Neural progenitor cell (in vitro differentiated cells): Measurements from ENCODE around the gene FOXK2. TPM values are rescaled to one million over a fixed set of nuclear protein-coding genes. Genes with fewer than 3 reads are reported as not detected.

Experiments
- DNase-seq: peaks from one replicate; pipeline ENCODE4 v3.0.0-alpha.2; 2016; ENCODE audit warnings: low spot score
- H2AFZ ChIP-seq: fragments of 200-600 bp; sonication (generic); replicated peaks from 2 replicates; pipeline ENCODE4 v1.6.1; 2016; ENCODE audit warnings: antibody characterized with exemption
- H3F3A ChIP-seq: fragments of 200-600 bp; sonication (generic); 2 replicates; pipeline ENCODE4 v1.6.1; 2016; ENCODE audit warnings: antibody characterized with exemption, low read depth
- H3K27ac ChIP-seq: fragments of 200-600 bp; sonication (generic); 2 replicates; pipeline ENCODE4 v1.5.1; 2016; ENCODE audit warnings: mild to moderate bottlenecking
- H3K27me3 ChIP-seq: fragments of 200-600 bp; sonication (generic); 2 replicates; pipeline ENCODE4 v1.6.1; 2016; ENCODE audit warnings: mild to moderate bottlenecking, moderate library complexity
- H3K36me3 ChIP-seq: fragments of 200-600 bp; sonication (generic); 2 replicates; pipeline ENCODE4 v1.5.1; 2016
- H3K4me1 ChIP-seq: fragments of 200-600 bp; sonication (generic); 2 replicates; pipeline ENCODE4 v1.6.1; 2016; ENCODE audit warnings: mixed run types
- H3K4me2 ChIP-seq: fragments of 200-600 bp; sonication (generic); 2 replicates; pipeline ENCODE4 v1.6.1; 2016
- H3K4me3 ChIP-seq: fragments of 200-600 bp; sonication (generic); 2 replicates; pipeline ENCODE4 v1.5.1; 2016
- H3K79me2 ChIP-seq: fragments of 200-600 bp; sonication (generic); 2 replicates; pipeline ENCODE4 v1.6.1; 2016; ENCODE audit warnings: low read depth
- H3K9ac ChIP-seq: fragments of 200-600 bp; sonication (generic); 2 replicates; pipeline ENCODE4 v1.6.1; 2016
- H3K9me3 ChIP-seq: fragments of 200-600 bp; sonication (generic); 2 replicates; pipeline ENCODE4 v1.5.1; 2016; ENCODE audit warnings: low read depth
- H4K20me1 ChIP-seq: fragments of 200-600 bp; sonication (generic); 2 replicates; pipeline ENCODE4 v1.6.1; 2016; ENCODE audit warnings: low read depth
- H3K27ac Mint-ChIP-seq: 3 replicates; pipeline ENCODE4 v1.8.0; 2021; ENCODE audit warnings: mixed read lengths
- H3K27me3 Mint-ChIP-seq: 2 replicates; pipeline ENCODE4 v1.8.0; 2022; ENCODE audit warnings: low read depth, mild to moderate bottlenecking, inconsistent platforms, moderate library complexity, mixed read lengths; ENCODE audit not compliant: insufficient read depth
- H3K36me3 Mint-ChIP-seq: 3 replicates; pipeline ENCODE4 v1.8.0; 2021; ENCODE audit warnings: mixed read lengths
- H3K4me1 Mint-ChIP-seq: 3 replicates; pipeline ENCODE4 v1.8.0; 2021; ENCODE audit warnings: mixed read lengths
- H3K4me3 Mint-ChIP-seq: 3 replicates; pipeline ENCODE4 v1.8.0; 2021; ENCODE audit warnings: mild to moderate bottlenecking, moderate library complexity, mixed read lengths
- H3K9me3 Mint-ChIP-seq: 3 replicates; pipeline ENCODE4 v1.8.0; 2020; ENCODE audit warnings: mixed read lengths
- CTCF ChIP-seq: fragments of 200-600 bp; sonication (generic); IDR thresholded peaks from 2 replicates; pipeline ENCODE4 v1.5.1; 2017; ENCODE audit warnings: antibody characterized with exemption, mild to moderate bottlenecking
- EZH2 ChIP-seq: fragments of 200-600 bp; sonication (generic); IDR thresholded peaks from 2 replicates; pipeline ENCODE4 v1.6.1; 2017; ENCODE audit warnings: antibody characterized with exemption, mild to moderate bottlenecking, moderate library complexity
- EZH2phosphoT487 ChIP-seq: fragments of 200-600 bp; sonication (generic); IDR thresholded peaks from 2 replicates; pipeline ENCODE4 v1.6.1; 2017; ENCODE audit warnings: antibody characterized with exemption
- total RNA-seq: library from RNA; depleted of rRNA; stranded (reverse); fragments of >200 nt; gene quantifications from 2 replicates; pipeline ENCODE4 v1.2.3, GENCODE V29; 2015; ENCODE audit warnings: low replicate concordance

The FOXK2 gene
- total RNA-seq, 1 donor from 2014 or later: 28.1 TPM

- no peaks in the 10 kb centered on the region for H3F3A ChIP-seq
- DNase-seq: no peak
- Mint-ChIP-seq H3K36me3 (peaks cover 35% of the 10 kb centered on the region), H3K27ac (no peak overlapping the region), H3K4me1 (no peaks in the 10 kb centered on the region), H3K9me3 (peaks cover 7% of the 10 kb centered on the region), H3K4me3 (no peak overlapping the region), H3K27me3 (peaks cover 3% of the 10 kb centered on the region)
- H3K9ac ChIP-seq: no peak overlapping the region
- no peak overlapping the region for H3K4me2 ChIP-seq
- peaks cover 100% of the 10 kb centered on the region for H3K79me2 ChIP-seq
- no peaks in the 10 kb centered on the region for H3K36me3 ChIP-seq
- no peaks in the 10 kb centered on the region for H3K27me3 ChIP-seq
- H3K4me3 ChIP-seq: no peak overlapping the region
- H2AFZ ChIP-seq: no peak overlapping the region
- H3K9me3 ChIP-seq: no peaks in the 10 kb centered on the region
- no peaks in the 10 kb centered on the region for H3K4me1 ChIP-seq
- H3K27ac ChIP-seq: no peak overlapping the region
- TF ChIP-seq EZH2phosphoT487: no peak
- no peak for TF ChIP-seq EZH2
- no peak for TF ChIP-seq CTCF
- peaks cover 90% of the 10 kb centered on the region for H4K20me1 ChIP-seq
These were observed 25.0 kb downstream of the FOXK2 start for GRCh38 chr17:82544431-82545070.

- Histone ChIP-seq H3K27me3 (no peaks in the 10 kb centered on the region), H3K79me2 (peaks cover 100% of the 10 kb centered on the region), H3K27ac (no peak overlapping the region), H3K4me1 (no peaks in the 10 kb centered on the region), H3K9ac (no peak overlapping the region), H3K9me3 (no peaks in the 10 kb centered on the region), H3K4me2 (no peak overlapping the region), H3K4me3 (no peak overlapping the region), H4K20me1 (peaks cover 90% of the 10 kb centered on the region), H3K36me3 (no peaks in the 10 kb centered on the region), H2AFZ (no peak overlapping the region), H3F3A (no peaks in the 10 kb centered on the region)
- Mint-ChIP-seq H3K27ac (no peak overlapping the region), H3K27me3 (peaks cover 3% of the 10 kb centered on the region), H3K4me1 (no peaks in the 10 kb centered on the region), H3K4me3 (no peak overlapping the region), H3K9me3 (peaks cover 7% of the 10 kb centered on the region), H3K36me3 (peaks cover 35% of the 10 kb centered on the region)
- TF ChIP-seq EZH2phosphoT487 (no peak), CTCF (no peak), EZH2 (no peak)
- DNase-seq: no peak
These were observed 25.5 kb downstream of the FOXK2 start for GRCh38 chr17:82545071-82545462.

GRCh38 chr17:82547981-82548380 is 28.4 kb downstream of the FOXK2 start:
- H2AFZ ChIP-seq: no peak overlapping the region
- no peaks in the 10 kb centered on the region for H3K9me3 ChIP-seq
- peaks cover 100% of the 10 kb centered on the region for H3K79me2 ChIP-seq
- no peaks in the 10 kb centered on the region for H3K4me1 ChIP-seq
- no peak overlapping the region for H3K27ac Mint-ChIP-seq
- no peak for DNase-seq
- peaks cover 23% of the 10 kb centered on the region for H3K36me3 Mint-ChIP-seq
- H3F3A ChIP-seq: peaks cover 8% of the 10 kb centered on the region
- TF ChIP-seq CTCF (no peak), EZH2 (no peak), EZH2phosphoT487 (no peak)
- H3K27me3 Mint-ChIP-seq: peaks cover 7% of the 10 kb centered on the region
- peaks cover 7% of the 10 kb centered on the region for H3K9me3 Mint-ChIP-seq
- no peak overlapping the region for H3K27ac ChIP-seq
- peaks cover 89% of the 10 kb centered on the region for H4K20me1 ChIP-seq
- H3K4me3 ChIP-seq: no peak overlapping the region
- no peak overlapping the region for H3K4me2 ChIP-seq
- H3K4me3 Mint-ChIP-seq: no peak overlapping the region
- H3K36me3 ChIP-seq: no peaks in the 10 kb centered on the region
- no peaks in the 10 kb centered on the region for H3K27me3 ChIP-seq
- peaks cover 18% of the 10 kb centered on the region for H3K4me1 Mint-ChIP-seq
- no peak overlapping the region for H3K9ac ChIP-seq
